Psoas muscle (tissue), 8 donors: ENCODE data around the gene CCDC148. TPM values are rescaled to one million over a fixed set of nuclear protein-coding genes. Genes with fewer than 3 reads are reported as not detected.

Experiments used
- ATAC-seq, 4 donors: fragments of 200-7000 bp; cut with Tn5 transposase; one replicate each; pipeline ENCODE4 v1.9.1; 2020; ENCODE audit warnings: moderate library complexity in 3 of 4, mild to moderate bottlenecking in 2 of 4
- DNase-seq, 2 donors: peaks; one replicate each; pipeline ENCODE4 v3.0.0-alpha.2; 2020
- H3K27ac ChIP-seq: fragments of 200-600 bp; one replicate; pipeline ENCODE4 v1.8.0; 2022
- H3K27me3 ChIP-seq, 3 donors: fragments of 200-600 bp in 1 of 3; one replicate each; pipeline versions ENCODE4 v1.6.1 to v1.8.0; 2013 to 2022; ENCODE audit warnings: low read length in 2 of 3, mild to moderate bottlenecking in 2 of 3, moderate library complexity in 1 of 3; ENCODE audit not compliant: insufficient read depth in 3 of 3
- H3K36me3 ChIP-seq, 2 donors: fragments of 200-600 bp in 1 of 2; one replicate each; pipeline versions ENCODE4 v1.6.1 to v1.8.0; 2013 to 2022; ENCODE audit warnings: low read depth in 1 of 2, mild to moderate bottlenecking in 1 of 2, moderate library complexity in 1 of 2; ENCODE audit not compliant: insufficient read depth in 1 of 2
- H3K4me1 ChIP-seq: fragments of 200-600 bp; one replicate; pipeline ENCODE4 v1.8.0; 2022
- H3K4me3 ChIP-seq: fragments of 200-600 bp; one replicate; pipeline ENCODE4 v1.8.0; 2022; ENCODE audit warnings: mild to moderate bottlenecking
- H3K9me3 ChIP-seq: fragments of 200-600 bp; one replicate; pipeline ENCODE4 v1.8.0; 2022
- CTCF ChIP-seq: fragments of 200-600 bp; IDR thresholded peaks from one replicate; pipeline ENCODE4 v1.8.0; 2022; ENCODE audit warnings: antibody characterized with exemption
- WGBS, 3 donors: extraction: QIAGEN DNeasy Blood & Tissue Kit; methylation state at CpG; one replicate each; pipeline versions ENCODE4 v1.1.6 to v1.1.7; 2013; 5-methylcytosine and 5-hydroxymethylcytosine counted together
- intact Hi-C, 2 donors: fragments of 100-400 bp; cut with DNase I; formaldehyde crosslinking; loops; one replicate each; pipeline versions ENCODE4 v1.11.0 to v1.14.2; 2022
- polyA plus RNA-seq, 3 donors: library from polyadenylated mRNA; stranded (reverse); fragments of 200-250 nt; gene quantifications; one replicate each; pipeline ENCODE4 v1.2.3, GENCODE V29; 2013
- total RNA-seq, 4 donors: library from RNA; stranded (reverse); fragmentation: NEBNext Ultra II Directional in 2 of 4; extraction: Animal tissue kit (Norgen Biotek cat#: 25700) in 2 of 4; gene quantifications; one replicate each; pipeline versions ENCODE4 v1.2.1 to v1.2.4, GENCODE V29; 2021 to 2023
- donor health status: healthy with polysubstance abuse.
- donor health status: DM: no; HTN: no; CAD: no; lungs with moderate emphysema.
- donor health status: Bipolar disorder and iron deficiency.
- donor health status: healthy.
- donor health status: DM: yes; HTN: yes; CAD: no.
- donor health status: DM: no; HTN: no; CAD: no.
- donor health status: DM: no; HTN: no; CAD: no.
- donor health status: DM: yes; HTN: yes; CAD: no.

The CCDC148 gene
- total and polyA plus RNA-seq, 7 donors, result 0.10 TPM; not detected in 6

DNA sequence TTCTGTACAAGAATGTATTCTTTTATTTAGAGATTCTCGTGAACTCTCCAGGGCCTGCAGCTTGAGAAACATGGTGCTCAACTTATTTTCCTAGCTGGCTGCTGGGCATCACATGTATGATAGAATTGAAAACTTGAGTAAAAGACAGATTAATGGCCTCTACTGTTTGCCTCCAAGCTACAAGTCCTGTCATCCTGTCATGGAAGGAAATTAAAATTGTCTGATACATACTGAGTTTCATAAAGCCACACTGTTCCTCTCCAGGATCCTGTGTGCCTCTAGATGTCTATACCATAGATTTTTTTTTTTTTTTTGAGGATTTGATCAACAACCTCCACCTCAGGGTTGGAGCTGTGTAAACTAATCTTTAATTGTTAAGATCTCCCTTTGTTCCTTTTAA lies 316.4 kb downstream of the CCDC148 start:
- Histone ChIP-seq H3K27me3 (peaks cover 0 to 1% (median 0%) of the 10 kb centered on the region in 3 donors), H3K4me1 (no peaks in the 10 kb centered on the region), H3K4me3 (no peak overlapping the region), H3K36me3 (no peaks in the 10 kb centered on the region), H3K27ac (no peak overlapping the region), H3K9me3 (no peaks in the 10 kb centered on the region)
- intact Hi-C loops, result no loop called here
- 79 to 91% (median 83%) methylated on average over 1 of the region's 1 CpG for WGBS, 3 donors
- no peak for TF ChIP-seq CTCF
- no peak for DNase-seq
- no peak for ATAC-seq

- intact Hi-C loops, result no loop called here
Measured at GRCh38 chr2:158138255-158138654, 318.3 kb downstream of the CCDC148 start.

GRCh38 chr2:158135096-158135495 lies 321.5 kb downstream of the CCDC148 start:
- DNase-seq, result no peak
- no peaks in the 10 kb centered on the region for H3K36me3 ChIP-seq
- H3K9me3 ChIP-seq, result no peaks in the 10 kb centered on the region
- TF ChIP-seq CTCF, result no peak
- H3K4me3 ChIP-seq, result no peak overlapping the region
- H3K4me1 ChIP-seq, result no peaks in the 10 kb centered on the region
- H3K27me3 ChIP-seq, result no peaks in the 10 kb centered on the region
- WGBS, 3 donors, result 88 to 91% (median 90%) methylated on average over 1 of the region's 1 CpG
- ATAC-seq, result no peak
- intact Hi-C loops, result no loop called here
- H3K27ac ChIP-seq, result no peak overlapping the region

More at GRCh38 chr2:158138255-158138654, 318.3 kb downstream of the CCDC148 start:
- WGBS, 3 donors, result 44 to 55% (median 44%) methylated on average over 5 of the region's 5 CpGs
- Histone ChIP-seq H3K27me3 (no peaks in the 10 kb centered on the region), H3K36me3 (no peaks in the 10 kb centered on the region), H3K4me1 (no peaks in the 10 kb centered on the region), H3K4me3 (no peak overlapping the region), H3K27ac (no peak overlapping the region), H3K9me3 (no peaks in the 10 kb centered on the region)
- DNase-seq (no peak), ATAC-seq (no peak)
- TF ChIP-seq CTCF, result no peak

GRCh38 chr2:158134655-158135054 lies 321.9 kb downstream of the CCDC148 start:
- 80 to 81% (median 80%) methylated on average over 6 of the region's 6 CpGs for WGBS, 3 donors
- H3K27ac ChIP-seq, result no peak overlapping the region
- H3K4me3 ChIP-seq, result no peak overlapping the region
- no peaks in the 10 kb centered on the region for H3K27me3 ChIP-seq
- ATAC-seq (no peak), DNase-seq (no peak)
- TF ChIP-seq CTCF, result no peak
- intact Hi-C loops, result no loop called here
- no peaks in the 10 kb centered on the region for H3K36me3 ChIP-seq
- H3K9me3 ChIP-seq, result no peaks in the 10 kb centered on the region
- H3K4me1 ChIP-seq, result no peaks in the 10 kb centered on the region

DNA sequence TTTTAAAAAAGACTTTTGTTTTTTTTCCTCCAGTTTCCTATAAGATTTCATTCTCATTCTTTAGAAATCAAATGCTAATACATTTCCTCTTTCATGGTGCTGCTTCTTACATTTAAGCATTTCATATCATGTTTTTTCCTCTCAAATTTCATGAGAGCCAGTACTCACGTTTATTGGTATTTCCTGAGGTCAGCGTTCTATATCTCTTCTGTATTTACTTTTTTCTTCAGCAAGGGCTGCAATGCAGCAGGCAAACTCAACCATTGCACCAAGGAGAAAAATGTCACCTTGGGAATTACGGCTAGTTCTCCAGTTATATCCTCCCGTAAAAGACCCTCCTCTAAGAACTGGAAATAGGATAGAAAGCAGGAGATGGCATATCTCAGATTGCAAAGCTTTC lies 322.5 kb downstream of the CCDC148 start:
- intact Hi-C loops, result no loop called here
- no peak for DNase-seq
- H3K9me3 ChIP-seq, result no peaks in the 10 kb centered on the region

More for the DNA sequence above, 322.5 kb downstream of the CCDC148 start:
- no peak overlapping the region for H3K27ac ChIP-seq
- H3K4me3 ChIP-seq, result no peak overlapping the region
- no peak for ATAC-seq
- no peak for TF ChIP-seq CTCF
- no peaks in the 10 kb centered on the region for H3K36me3 ChIP-seq
- no peaks in the 10 kb centered on the region for H3K4me1 ChIP-seq
- WGBS, 3 donors, result 34 to 44% (median 36%) methylated on average over 4 of the region's 4 CpGs
- H3K27me3 ChIP-seq, result no peaks in the 10 kb centered on the region
